Measurements from ENCODE around the gene GPC5.

Gene GPC5

DNA sequence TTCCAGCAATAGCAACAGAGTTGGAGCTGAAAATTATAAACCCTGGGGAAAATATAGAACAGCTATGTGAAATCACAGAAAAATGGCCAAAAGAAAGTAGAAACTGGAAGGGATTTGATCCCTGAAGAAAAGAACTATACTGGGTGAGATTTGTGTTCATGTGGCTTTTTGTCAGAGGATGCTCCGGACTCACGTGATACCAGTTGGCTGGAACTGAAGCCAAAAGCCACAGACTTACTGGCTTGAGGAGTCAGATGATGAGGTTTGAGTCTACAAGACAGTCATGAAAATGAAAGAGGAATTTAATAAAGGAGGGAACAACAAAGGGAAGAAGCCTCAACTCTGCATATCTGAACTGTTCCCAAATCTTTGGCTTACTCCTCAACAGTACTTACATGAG is 427.1 kb downstream of the GPC5 start:
- Histone ChIP-seq H3K14ac (ENCODE audit: low read length in 2 of 2) (no peak overlapping the region), H2BK15ac (ENCODE audit: low read depth, poor library complexity, severe bottlenecking) (no peak overlapping the region), H3K9ac (ENCODE audit: low read length) (no peak overlapping the region), H3K18ac (ENCODE audit: low read depth in 1 of 2, low read length in 2 of 2) (no peak overlapping the region), H2BK120ac (ENCODE audit: low read depth, low read length) (no peak overlapping the region), H3K4me3 (ENCODE audit: insufficient read depth in 1 of 2, low read depth in 1 of 2, low read length in 2 of 2) (no peak overlapping the region), H3K4me2 (ENCODE audit: low read length, poor library complexity, severe bottlenecking) (no peak overlapping the region), H2BK5ac (ENCODE audit: low read depth, low read length, poor library complexity, severe bottlenecking) (no peak overlapping the region), H4K91ac (ENCODE audit: low read length) (no peak overlapping the region), H3K4me1 (ENCODE audit: control insufficient read depth, insufficient read depth, low read depth, low read length) (no peaks in the 10 kb centered on the region), H3K79me1 (replicated peaks; ENCODE audit: low read length, poor library complexity, severe bottlenecking) (no peaks in the 10 kb centered on the region), H3K27me3 (ENCODE audit: control insufficient read depth in 1 of 2, insufficient read depth in 1 of 2, low read length in 2 of 2) (no peaks in the 10 kb centered on the region), H3K4ac (ENCODE audit: low read depth in 1 of 2, low read length in 2 of 2) (no peak overlapping the region), H2AFZ (ENCODE audit: low read depth, low read length) (no peak overlapping the region), H2BK12ac (ENCODE audit: low read length in 2 of 2) (no peak overlapping the region), H3K27ac (ENCODE audit: low read length, poor library complexity, severe bottlenecking) (no peak overlapping the region), H3K9me3 (ENCODE audit: control insufficient read depth, low read length) (no peaks in the 10 kb centered on the region), H2AK5ac (ENCODE audit: low read length, severe bottlenecking) (no peak overlapping the region), H3K23ac (ENCODE audit: low read length in 2 of 2) (no peak overlapping the region), H4K8ac (ENCODE audit: low read length) (no peak overlapping the region), H3K36me3 (ENCODE audit: control insufficient read depth in 1 of 2, insufficient read depth in 2 of 2, low read depth in 1 of 2, low read length in 2 of 2) (no peaks in the 10 kb centered on the region)
- WGBS, result 87% methylated on average over 2 of the region's 2 CpGs
- no peak for DNase-seq

GRCh38 chr13:91836553-91836952 is 438.1 kb downstream of the GPC5 start:
- no peak overlapping the region for H2AK5ac ChIP-seq (ENCODE audit: low read length, severe bottlenecking)
- no peak overlapping the region for H2BK5ac ChIP-seq (ENCODE audit: low read depth, low read length, poor library complexity, severe bottlenecking)

DNA sequence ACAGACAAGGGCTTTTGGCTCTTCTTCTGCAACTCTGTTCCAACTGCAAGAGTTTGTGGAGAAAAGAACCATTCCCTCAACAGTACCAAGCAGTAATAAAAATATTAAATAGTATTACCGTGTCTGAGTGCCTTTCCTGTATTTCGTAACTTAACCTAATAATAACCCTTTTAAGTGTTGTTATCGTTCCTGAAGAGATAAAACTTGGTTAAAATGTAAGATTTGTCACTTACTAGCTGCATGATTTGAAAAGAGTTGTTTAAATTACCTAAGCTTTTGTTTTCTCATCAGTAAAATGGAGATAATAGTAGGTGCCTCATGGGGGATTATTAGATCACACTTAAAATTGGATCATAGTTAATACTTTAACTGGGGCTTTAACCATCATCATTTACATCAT is 447.2 kb downstream of the GPC5 start:
- H2BK15ac ChIP-seq (ENCODE audit: low read depth, poor library complexity, severe bottlenecking), result no peak overlapping the region
- no peak overlapping the region for H2BK120ac ChIP-seq (ENCODE audit: low read depth, low read length)
- H3K4me3 ChIP-seq (ENCODE audit: insufficient read depth in 1 of 2, low read depth in 1 of 2, low read length in 2 of 2), result no peak overlapping the region
- no peaks in the 10 kb centered on the region for H3K9me3 ChIP-seq (ENCODE audit: control insufficient read depth, low read length)
- H3K79me1 ChIP-seq (replicated peaks; ENCODE audit: low read length, poor library complexity, severe bottlenecking), result no peaks in the 10 kb centered on the region
- no peaks in the 10 kb centered on the region for H3K36me3 ChIP-seq (ENCODE audit: control insufficient read depth in 1 of 2, insufficient read depth in 2 of 2, low read depth in 1 of 2, low read length in 2 of 2)
- H2BK5ac ChIP-seq (ENCODE audit: low read depth, low read length, poor library complexity, severe bottlenecking), result no peak overlapping the region
- no peaks in the 10 kb centered on the region for H3K4me1 ChIP-seq (ENCODE audit: control insufficient read depth, insufficient read depth, low read depth, low read length)
- H3K14ac ChIP-seq (ENCODE audit: low read length in 2 of 2), result no peak overlapping the region
- no peak overlapping the region for H3K27ac ChIP-seq (ENCODE audit: low read length, poor library complexity, severe bottlenecking)
- H3K4me2 ChIP-seq (ENCODE audit: low read length, poor library complexity, severe bottlenecking), result no peak overlapping the region
- no peak overlapping the region for H4K8ac ChIP-seq (ENCODE audit: low read length)
- H3K18ac ChIP-seq (ENCODE audit: low read depth in 1 of 2, low read length in 2 of 2), result no peak overlapping the region
- no peak overlapping the region for H4K91ac ChIP-seq (ENCODE audit: low read length)
- no peak overlapping the region for H2BK12ac ChIP-seq (ENCODE audit: low read length in 2 of 2)
- no peak for DNase-seq
- no peak overlapping the region for H2AFZ ChIP-seq (ENCODE audit: low read depth, low read length)
- H3K27me3 ChIP-seq (ENCODE audit: control insufficient read depth in 1 of 2, insufficient read depth in 1 of 2, low read length in 2 of 2), result no peaks in the 10 kb centered on the region
- H3K23ac ChIP-seq (ENCODE audit: low read length in 2 of 2), result no peak overlapping the region
- no CpG with 5 or more reads among the region's 3 CpGs for whole genome bisulfite sequencing
- H2AK5ac ChIP-seq (ENCODE audit: low read length, severe bottlenecking), result no peak overlapping the region
- no peak overlapping the region for H3K4ac ChIP-seq (ENCODE audit: low read depth in 1 of 2, low read length in 2 of 2)
- no peak overlapping the region for H3K9ac ChIP-seq (ENCODE audit: low read length)

More at GRCh38 chr13:91836553-91836952, 438.1 kb downstream of the GPC5 start:
- no peaks in the 10 kb centered on the region for H3K9me3 ChIP-seq (ENCODE audit: control insufficient read depth, low read length)
- H3K4ac ChIP-seq (ENCODE audit: low read depth in 1 of 2, low read length in 2 of 2), result no peak overlapping the region
- no peak overlapping the region for H3K4me2 ChIP-seq (ENCODE audit: low read length, poor library complexity, severe bottlenecking)
- no peak overlapping the region for H4K8ac ChIP-seq (ENCODE audit: low read length)
- H4K91ac ChIP-seq (ENCODE audit: low read length), result no peak overlapping the region
- no peaks in the 10 kb centered on the region for H3K4me1 ChIP-seq (ENCODE audit: control insufficient read depth, insufficient read depth, low read depth, low read length)
- H3K18ac ChIP-seq (ENCODE audit: low read depth in 1 of 2, low read length in 2 of 2), result no peak overlapping the region
- no peak overlapping the region for H2AFZ ChIP-seq (ENCODE audit: low read depth, low read length)
- no peaks in the 10 kb centered on the region for H3K79me1 ChIP-seq (replicated peaks; ENCODE audit: low read length, poor library complexity, severe bottlenecking)
- no peak overlapping the region for H3K27ac ChIP-seq (ENCODE audit: low read length, poor library complexity, severe bottlenecking)
- H2BK12ac ChIP-seq (ENCODE audit: low read length in 2 of 2), result no peak overlapping the region
- H3K14ac ChIP-seq (ENCODE audit: low read length in 2 of 2), result no peak overlapping the region
- H3K4me3 ChIP-seq (ENCODE audit: insufficient read depth in 1 of 2, low read depth in 1 of 2, low read length in 2 of 2), result no peak overlapping the region
- H2BK120ac ChIP-seq (ENCODE audit: low read depth, low read length), result no peak overlapping the region
- H3K9ac ChIP-seq (ENCODE audit: low read length), result no peak overlapping the region
- H3K36me3 ChIP-seq (ENCODE audit: control insufficient read depth in 1 of 2, insufficient read depth in 2 of 2, low read depth in 1 of 2, low read length in 2 of 2), result no peaks in the 10 kb centered on the region
- no peaks in the 10 kb centered on the region for H3K27me3 ChIP-seq (ENCODE audit: control insufficient read depth in 1 of 2, insufficient read depth in 1 of 2, low read length in 2 of 2)
- no peak overlapping the region for H3K23ac ChIP-seq (ENCODE audit: low read length in 2 of 2)
- H2BK15ac ChIP-seq (ENCODE audit: low read depth, poor library complexity, severe bottlenecking), result no peak overlapping the region
- DNase-seq, result no peak

GRCh38 chr13:91863699-91864098 is 465.3 kb downstream of the GPC5 start:
- no CpG with 5 or more reads among the region's 1 CpG for WGBS

More at GRCh38 chr13:91863699-91864098, 465.3 kb downstream of the GPC5 start:
- H3K4me1 ChIP-seq (ENCODE audit: control insufficient read depth, insufficient read depth, low read depth, low read length), result no peaks in the 10 kb centered on the region
- no peak for DNase-seq
- no peak overlapping the region for H2BK120ac ChIP-seq (ENCODE audit: low read depth, low read length)
- H2AK5ac ChIP-seq (ENCODE audit: low read length, severe bottlenecking), result no peak overlapping the region
- no peak overlapping the region for H3K9ac ChIP-seq (ENCODE audit: low read length)
- H3K27me3 ChIP-seq (ENCODE audit: control insufficient read depth in 1 of 2, insufficient read depth in 1 of 2, low read length in 2 of 2), result no peaks in the 10 kb centered on the region
- no peak overlapping the region for H3K23ac ChIP-seq (ENCODE audit: low read length in 2 of 2)
- no peak overlapping the region for H3K27ac ChIP-seq (ENCODE audit: low read length, poor library complexity, severe bottlenecking)
- no peak overlapping the region for H3K18ac ChIP-seq (ENCODE audit: low read depth in 1 of 2, low read length in 2 of 2)
- no peak overlapping the region for H3K4ac ChIP-seq (ENCODE audit: low read depth in 1 of 2, low read length in 2 of 2)
- no peak overlapping the region for H4K91ac ChIP-seq (ENCODE audit: low read length)
- H3K36me3 ChIP-seq (ENCODE audit: control insufficient read depth in 1 of 2, insufficient read depth in 2 of 2, low read depth in 1 of 2, low read length in 2 of 2), result no peaks in the 10 kb centered on the region
- no peak overlapping the region for H3K4me2 ChIP-seq (ENCODE audit: low read length, poor library complexity, severe bottlenecking)
- no peak overlapping the region for H2AFZ ChIP-seq (ENCODE audit: low read depth, low read length)
- H3K79me1 ChIP-seq (replicated peaks; ENCODE audit: low read length, poor library complexity, severe bottlenecking), result no peaks in the 10 kb centered on the region
- no peak overlapping the region for H3K4me3 ChIP-seq (ENCODE audit: insufficient read depth in 1 of 2, low read depth in 1 of 2, low read length in 2 of 2)
- no peaks in the 10 kb centered on the region for H3K9me3 ChIP-seq (ENCODE audit: control insufficient read depth, low read length)
- H2BK5ac ChIP-seq (ENCODE audit: low read depth, low read length, poor library complexity, severe bottlenecking), result no peak overlapping the region
- H4K8ac ChIP-seq (ENCODE audit: low read length), result no peak overlapping the region
- H2BK15ac ChIP-seq (ENCODE audit: low read depth, poor library complexity, severe bottlenecking), result no peak overlapping the region
- H2BK12ac ChIP-seq (ENCODE audit: low read length in 2 of 2), result no peak overlapping the region
- no peak overlapping the region for H3K14ac ChIP-seq (ENCODE audit: low read length in 2 of 2)
